Progenitor cell of endocrine pancreas (in vitro differentiated cells): ENCODE data around the gene CLEC10A. TPM values are rescaled to one million over a fixed set of nuclear protein-coding genes. Genes with fewer than 3 reads are reported as not detected.

Experiments
- DNase-seq: peaks from one replicate; pipeline ENCODE4 v3.0.0; 2021; ENCODE audit warnings: low spot score; ENCODE audit not compliant: unreplicated experiment
- H3K27ac Mint-ChIP-seq: 2 replicates; pipeline ENCODE4 v1.8.0; 2021; ENCODE audit warnings: mild to moderate bottlenecking, moderate library complexity, mixed read lengths
- H3K27me3 Mint-ChIP-seq: 2 replicates; pipeline ENCODE4 v1.8.0; 2021; ENCODE audit warnings: mixed read lengths
- H3K36me3 Mint-ChIP-seq: 2 replicates; pipeline ENCODE4 v1.8.0; 2022; ENCODE audit warnings: mixed read lengths; ENCODE audit not compliant: insufficient read depth
- H3K4me1 Mint-ChIP-seq: 2 replicates; pipeline ENCODE4 v1.8.0; 2021; ENCODE audit warnings: low read depth, mixed read lengths
- H3K4me3 Mint-ChIP-seq: 2 replicates; pipeline ENCODE4 v1.8.0; 2021; ENCODE audit warnings: low read depth, mild to moderate bottlenecking, moderate library complexity, mixed read lengths
- H3K9me3 Mint-ChIP-seq: 2 replicates; pipeline ENCODE4 v1.8.0; 2021; ENCODE audit warnings: low read depth, mixed read lengths
- CTCF ChIP-seq: fragments of 200-600 bp; sonication (generic); IDR thresholded peaks from one replicate; pipeline ENCODE4 v1.5.0; 2021; ENCODE audit warnings: antibody characterized with exemption, mild to moderate bottlenecking; ENCODE audit not compliant: unreplicated experiment
- total RNA-seq: library from RNA; stranded (reverse); gene quantifications from 2 replicates; pipeline ENCODE4 v1.2.1, GENCODE V29; 2021

CLEC10A gene
- total RNA-seq, 1 donor from 2014 or later: not detected

GRCh38 chr17:7038025-7038862 lies 41.8 kb downstream of the CLEC10A start:
- Mint-ChIP-seq H3K4me1 (peaks cover 16% of the 10 kb centered on the region), H3K36me3 (no peaks in the 10 kb centered on the region), H3K9me3 (no peaks in the 10 kb centered on the region), H3K27ac (peak overlapping the region; percentile 63), H3K4me3 (peak overlapping the region; percentile 36), H3K27me3 (peaks cover 23% of the 10 kb centered on the region)
- no peak for TF ChIP-seq CTCF
- no peak for DNase-seq

GRCh38 chr17:7035591-7036368 lies 44.3 kb downstream of the CLEC10A start, which contains the start of gene SLC16A13:
Gene SLC16A13 (plus strand): TSS chr17:7036015. CDS start chr17:7036383, 368 bp downstream.
- Mint-ChIP-seq H3K4me1 (peaks cover 16% of the 10 kb centered on the region), H3K4me3 (peak within 1 kb of the TSS; percentile 95), H3K27ac (peak within 1 kb of the TSS; percentile 94), H3K27me3 (peaks cover 5% of the 10 kb centered on the region), H3K9me3 (no peaks in the 10 kb centered on the region), H3K36me3 (no peaks in the 10 kb centered on the region)
- peak; percentile 84 for DNase-seq
- no peak for TF ChIP-seq CTCF

- Mint-ChIP-seq H3K4me1 (peaks cover 16% of the 10 kb centered on the region), H3K27me3 (peaks cover 9% of the 10 kb centered on the region), H3K4me3 (peak overlapping the region; percentile 95), H3K9me3 (no peaks in the 10 kb centered on the region), H3K27ac (peak overlapping the region; percentile 94), H3K36me3 (no peaks in the 10 kb centered on the region)
- DNase-seq: no peak
- no peak for TF ChIP-seq CTCF
Measured at GRCh38 chr17:7034955-7035590, 45.0 kb downstream of the CLEC10A start.

- Mint-ChIP-seq H3K27ac (no peak overlapping the region), H3K36me3 (no peaks in the 10 kb centered on the region), H3K4me3 (no peak overlapping the region)
Measured at GRCh38 chr17:7029659-7030058, 50.4 kb downstream of the CLEC10A start.

More at GRCh38 chr17:7029659-7030058, 50.4 kb downstream of the CLEC10A start:
- TF ChIP-seq CTCF: no peak
- no peaks in the 10 kb centered on the region for H3K4me1 Mint-ChIP-seq
- DNase-seq: no peak
- H3K9me3 Mint-ChIP-seq: no peaks in the 10 kb centered on the region
- H3K27me3 Mint-ChIP-seq: peaks cover 41% of the 10 kb centered on the region
